ENCODE measurements around the gene GDF11.

GDF11 gene

GRCh38 chr12:55736780-55737580, 5.9 kb upstream of the GDF11 start:
- H3K9ac ChIP-seq (ENCODE audit: low read length): no peak overlapping the region
- H3K36me3 ChIP-seq (ENCODE audit: insufficient read depth, low read length): no peaks in the 10 kb centered on the region
- H3K4me1 ChIP-seq (ENCODE audit: insufficient read depth, low read length): peaks cover 14% of the 10 kb centered on the region
- H3K27me3 ChIP-seq (ENCODE audit: control insufficient read depth in 1 of 2, insufficient read depth in 2 of 2, low read length in 2 of 2): no peaks in the 10 kb centered on the region
- H3K4me3 ChIP-seq (ENCODE audit: low read depth in 1 of 2, low read length in 2 of 2): no peak overlapping the region
- H3K9me3 ChIP-seq (ENCODE audit: low read length): no peaks in the 10 kb centered on the region
- no peak overlapping the region for H3K27ac ChIP-seq (ENCODE audit: low read depth, low read length)

- Histone ChIP-seq H3K4me1 (ENCODE audit: insufficient read depth, low read length) (peaks cover 14% of the 10 kb centered on the region), H3K9me3 (ENCODE audit: low read length) (no peaks in the 10 kb centered on the region), H3K27me3 (ENCODE audit: control insufficient read depth in 1 of 2, insufficient read depth in 2 of 2, low read length in 2 of 2) (no peaks in the 10 kb centered on the region), H3K9ac (ENCODE audit: low read length) (peak overlapping the region; percentile 36), H3K27ac (ENCODE audit: low read depth, low read length) (peak overlapping the region; percentile 35), H3K4me3 (ENCODE audit: low read depth in 1 of 2, low read length in 2 of 2) (peak overlapping the region in 1 of 2 donors; percentile 51), H3K36me3 (ENCODE audit: insufficient read depth, low read length) (no peaks in the 10 kb centered on the region)
These were observed 5.3 kb upstream of the GDF11 start for GRCh38 chr12:55737581-55738122.

- Histone ChIP-seq H3K27me3 (ENCODE audit: control insufficient read depth in 1 of 2, insufficient read depth in 2 of 2, low read length in 2 of 2) (no peaks in the 10 kb centered on the region), H3K27ac (ENCODE audit: low read depth, low read length) (peak overlapping the region; percentile 35), H3K4me1 (ENCODE audit: insufficient read depth, low read length) (peaks cover 14% of the 10 kb centered on the region), H3K36me3 (ENCODE audit: insufficient read depth, low read length) (no peaks in the 10 kb centered on the region), H3K9ac (ENCODE audit: low read length) (peak overlapping the region; percentile 36), H3K4me3 (ENCODE audit: low read depth in 1 of 2, low read length in 2 of 2) (peak overlapping the region; percentile 38 to 51), H3K9me3 (ENCODE audit: low read length) (no peaks in the 10 kb centered on the region)
These were observed 4.5 kb upstream of the GDF11 start for GRCh38 chr12:55738123-55739024.

- Histone ChIP-seq H3K27me3 (ENCODE audit: control insufficient read depth in 1 of 2, insufficient read depth in 2 of 2, low read length in 2 of 2) (no peaks in the 10 kb centered on the region), H3K27ac (ENCODE audit: low read depth, low read length) (no peak overlapping the region), H3K4me3 (ENCODE audit: low read depth in 1 of 2, low read length in 2 of 2) (no peak overlapping the region), H3K9me3 (ENCODE audit: low read length) (no peaks in the 10 kb centered on the region), H3K9ac (ENCODE audit: low read length) (no peak overlapping the region), H3K4me1 (ENCODE audit: insufficient read depth, low read length) (peaks cover 16% of the 10 kb centered on the region), H3K36me3 (ENCODE audit: insufficient read depth, low read length) (no peaks in the 10 kb centered on the region)
These were observed 3.9 kb upstream of the GDF11 start for GRCh38 chr12:55739025-55739378.

- peak overlapping the region; percentile 42 to 58 for H3K4me3 ChIP-seq (ENCODE audit: low read depth in 1 of 2, low read length in 2 of 2)
- peaks cover 34% of the 10 kb centered on the region for H3K4me1 ChIP-seq (ENCODE audit: insufficient read depth, low read length)
- no peaks in the 10 kb centered on the region for H3K9me3 ChIP-seq (ENCODE audit: low read length)
- H3K36me3 ChIP-seq (ENCODE audit: insufficient read depth, low read length): no peaks in the 10 kb centered on the region
- peak overlapping the region; percentile 61 for H3K9ac ChIP-seq (ENCODE audit: low read length)
- H3K27me3 ChIP-seq (ENCODE audit: control insufficient read depth in 1 of 2, insufficient read depth in 2 of 2, low read length in 2 of 2): no peaks in the 10 kb centered on the region
- peak overlapping the region; percentile 58 for H3K27ac ChIP-seq (ENCODE audit: low read depth, low read length)
These were observed 816 bp upstream of the GDF11 start for GRCh38 chr12:55741931-55742680.

- H3K4me3 ChIP-seq (ENCODE audit: low read depth in 1 of 2, low read length in 2 of 2): peak overlapping the region; percentile 57 to 70
- H3K27ac ChIP-seq (ENCODE audit: low read depth, low read length): peak overlapping the region; percentile 80
- H3K4me1 ChIP-seq (ENCODE audit: insufficient read depth, low read length): peaks cover 26% of the 10 kb centered on the region
- no peaks in the 10 kb centered on the region for H3K9me3 ChIP-seq (ENCODE audit: low read length)
- H3K27me3 ChIP-seq (ENCODE audit: control insufficient read depth in 1 of 2, insufficient read depth in 2 of 2, low read length in 2 of 2): no peaks in the 10 kb centered on the region
- no peaks in the 10 kb centered on the region for H3K36me3 ChIP-seq (ENCODE audit: insufficient read depth, low read length)
- H3K9ac ChIP-seq (ENCODE audit: low read length): no peak overlapping the region
These were observed 751 bp downstream of the GDF11 start for GRCh38 chr12:55743406-55744339.

- peak overlapping the region; percentile 57 to 70 for H3K4me3 ChIP-seq (ENCODE audit: low read depth in 1 of 2, low read length in 2 of 2)
- H3K9me3 ChIP-seq (ENCODE audit: low read length): no peaks in the 10 kb centered on the region
- H3K36me3 ChIP-seq (ENCODE audit: insufficient read depth, low read length): no peaks in the 10 kb centered on the region
- peak overlapping the region; percentile 24 for H3K27ac ChIP-seq (ENCODE audit: low read depth, low read length)
- peaks cover 26% of the 10 kb centered on the region for H3K4me1 ChIP-seq (ENCODE audit: insufficient read depth, low read length)
- H3K27me3 ChIP-seq (ENCODE audit: control insufficient read depth in 1 of 2, insufficient read depth in 2 of 2, low read length in 2 of 2): no peaks in the 10 kb centered on the region
- no peak overlapping the region for H3K9ac ChIP-seq (ENCODE audit: low read length)
These were observed 1.6 kb downstream of the GDF11 start for GRCh38 chr12:55744340-55745030.

GRCh38 chr12:55745361-55746173, 2.6 kb downstream of the GDF11 start:
- Histone ChIP-seq H3K4me3 (ENCODE audit: low read depth in 1 of 2, low read length in 2 of 2) (peak overlapping the region in 1 of 2 donors; percentile 17), H3K36me3 (ENCODE audit: insufficient read depth, low read length) (no peaks in the 10 kb centered on the region), H3K27me3 (ENCODE audit: control insufficient read depth in 1 of 2, insufficient read depth in 2 of 2, low read length in 2 of 2) (no peaks in the 10 kb centered on the region), H3K9ac (ENCODE audit: low read length) (no peak overlapping the region), H3K9me3 (ENCODE audit: low read length) (no peaks in the 10 kb centered on the region), H3K27ac (ENCODE audit: low read depth, low read length) (peak overlapping the region; percentile 24), H3K4me1 (ENCODE audit: insufficient read depth, low read length) (peaks cover 26% of the 10 kb centered on the region)

- no peak overlapping the region for H3K9ac ChIP-seq (ENCODE audit: low read length)
- no peak overlapping the region for H3K27ac ChIP-seq (ENCODE audit: low read depth, low read length)
- H3K4me3 ChIP-seq (ENCODE audit: low read depth in 1 of 2, low read length in 2 of 2): no peak overlapping the region
These were observed 3.4 kb downstream of the GDF11 start for GRCh38 chr12:55746174-55746912.

More at GRCh38 chr12:55746174-55746912, 3.4 kb downstream of the GDF11 start:
- Histone ChIP-seq H3K27me3 (ENCODE audit: control insufficient read depth in 1 of 2, insufficient read depth in 2 of 2, low read length in 2 of 2) (no peaks in the 10 kb centered on the region), H3K4me1 (ENCODE audit: insufficient read depth, low read length) (peaks cover 26% of the 10 kb centered on the region), H3K36me3 (ENCODE audit: insufficient read depth, low read length) (peaks cover 4% of the 10 kb centered on the region), H3K9me3 (ENCODE audit: low read length) (no peaks in the 10 kb centered on the region)
